Mesodermal cell (in vitro differentiated cells): ENCODE data around the gene ASXL3.

Experiments
- H3K27ac ChIP-seq: 2 replicates; pipeline ENCODE4 v1.7.0; 2013; ENCODE audit warnings: mild to moderate bottlenecking, low read depth, low read length, moderate library complexity; ENCODE audit not compliant: severe bottlenecking
- H3K36me3 ChIP-seq: 2 replicates; pipeline ENCODE4 v1.7.1; 2013; ENCODE audit warnings: mild to moderate bottlenecking, low read length, moderate library complexity; ENCODE audit not compliant: control insufficient read depth, insufficient read depth
- H3K4me1 ChIP-seq: one replicate; pipeline ENCODE4 v1.7.1; 2013; ENCODE audit warnings: mild to moderate bottlenecking, low read length; ENCODE audit not compliant: insufficient read depth, control insufficient read depth, poor library complexity, severe bottlenecking
- H3K4me3 ChIP-seq: 2 replicates; pipeline ENCODE4 v1.7.0; 2013; ENCODE audit warnings: low read length, control low read depth, mild to moderate bottlenecking; ENCODE audit not compliant: insufficient read depth, poor library complexity, severe bottlenecking; ENCODE audit errors: extremely low read depth
- H3K9me3 ChIP-seq: 2 replicates; pipeline ENCODE4 v1.7.1; 2013; ENCODE audit warnings: mild to moderate bottlenecking, low read length, moderate library complexity; ENCODE audit not compliant: control insufficient read depth
- WGBS, 2 experiments: methylation state at CpG; one replicate each; pipeline ENCODE4 v1.1.5; 2013; ENCODE audit warnings: missing lambda C conversion rate in 2 of 2; ENCODE audit not compliant: insufficient coverage in 2 of 2; 5-methylcytosine and 5-hydroxymethylcytosine counted together

ASXL3 gene

DNA sequence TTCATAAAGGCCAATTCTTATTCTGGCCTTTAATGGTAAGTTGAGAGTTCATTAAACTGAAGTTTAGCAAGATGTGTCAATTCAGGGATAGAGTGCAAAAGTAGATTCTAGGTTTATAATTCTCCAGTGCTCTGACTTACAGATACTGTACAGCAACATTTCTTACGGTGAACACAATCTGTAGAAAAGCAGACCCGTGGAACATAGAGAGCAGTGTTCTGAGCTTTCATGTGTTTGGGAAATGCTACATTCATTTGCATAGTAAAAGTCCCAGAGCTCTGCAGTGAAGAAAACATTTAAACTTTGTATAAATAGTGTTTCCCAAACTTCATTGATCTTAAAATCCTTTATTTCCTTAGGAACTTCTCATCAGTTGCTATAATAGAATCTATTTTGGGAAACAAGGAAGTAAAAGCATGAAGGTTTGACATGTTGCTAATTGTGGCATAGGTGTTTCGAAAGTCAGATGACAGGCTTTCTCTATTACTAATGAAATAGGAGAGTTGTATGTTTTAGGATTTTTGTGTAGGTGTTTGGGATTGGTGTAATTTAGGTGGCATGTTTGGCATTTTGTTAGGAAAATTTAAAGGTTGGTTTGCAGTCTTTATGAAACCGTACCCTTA, 138.2 kb downstream of the ASXL3 start:
- no peaks in the 10 kb centered on the region for H3K4me1 ChIP-seq
- 80 to 100% methylated on average over 1 to 2 of the region's 4 CpGs for WGBS, 2 experiments
- H3K4me3 ChIP-seq, result no peak overlapping the region

GRCh38 chr18:33717339-33717738, 139.3 kb downstream of the ASXL3 start:
- no peaks in the 10 kb centered on the region for H3K4me1 ChIP-seq
- H3K27ac ChIP-seq, result no peak overlapping the region
- no peaks in the 10 kb centered on the region for H3K9me3 ChIP-seq
- no peak overlapping the region for H3K4me3 ChIP-seq
- 80% methylated on average over 1 of the region's 2 CpGs; no CpG with 5 or more reads in 1 of the 2 experiments for WGBS, 2 experiments
- peaks cover 8% of the 10 kb centered on the region for H3K36me3 ChIP-seq

More for the DNA sequence above, 138.2 kb downstream of the ASXL3 start:
- Histone ChIP-seq H3K27ac (no peak overlapping the region), H3K9me3 (no peaks in the 10 kb centered on the region), H3K36me3 (peaks cover 8% of the 10 kb centered on the region)

DNA sequence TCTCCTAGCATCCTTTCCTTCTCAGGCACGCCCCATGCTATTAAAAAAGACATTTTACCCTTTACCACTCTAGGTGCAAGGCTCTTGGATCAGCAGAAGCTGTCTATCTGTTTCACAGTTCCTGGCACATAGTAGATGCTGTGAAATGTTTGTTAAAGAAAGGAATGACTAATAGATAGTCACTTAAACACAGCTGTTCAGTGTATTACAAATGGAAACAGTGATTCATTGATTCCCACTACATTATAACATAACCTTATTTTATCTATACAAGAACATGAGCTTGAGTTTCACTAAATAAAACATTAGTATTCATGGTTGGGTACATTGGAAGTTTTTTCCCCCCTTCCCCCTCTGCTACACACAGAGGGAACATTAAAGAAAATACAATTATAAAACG, 142.1 kb downstream of the ASXL3 start:
- H3K27ac ChIP-seq, result no peak overlapping the region
- 100% methylated on average over 1 of the region's 2 CpGs; no CpG with 5 or more reads in 1 of the 2 experiments for whole genome bisulfite sequencing, 2 experiments
- H3K4me3 ChIP-seq, result no peak overlapping the region
- no peaks in the 10 kb centered on the region for H3K4me1 ChIP-seq
- H3K36me3 ChIP-seq, result no peaks in the 10 kb centered on the region
- no peaks in the 10 kb centered on the region for H3K9me3 ChIP-seq

GRCh38 chr18:33729556-33729955, 151.5 kb downstream of the ASXL3 start:
- H3K4me1 ChIP-seq, result no peaks in the 10 kb centered on the region
- H3K9me3 ChIP-seq, result no peaks in the 10 kb centered on the region
- no peak overlapping the region for H3K27ac ChIP-seq
- H3K4me3 ChIP-seq, result no peak overlapping the region
- H3K36me3 ChIP-seq, result no peaks in the 10 kb centered on the region
- WGBS, 2 experiments, result 92 to 97% methylated on average over 3 of the region's 4 CpGs

GRCh38 chr18:33733376-33733775, 155.4 kb downstream of the ASXL3 start:
- H3K4me1 ChIP-seq, result no peaks in the 10 kb centered on the region
- no peak overlapping the region for H3K27ac ChIP-seq
- H3K36me3 ChIP-seq, result no peaks in the 10 kb centered on the region
- H3K4me3 ChIP-seq, result no peak overlapping the region
- H3K9me3 ChIP-seq, result no peaks in the 10 kb centered on the region

- H3K36me3 ChIP-seq, result peaks cover 16% of the 10 kb centered on the region
- no peaks in the 10 kb centered on the region for H3K4me1 ChIP-seq
- no peaks in the 10 kb centered on the region for H3K9me3 ChIP-seq
- WGBS, 2 experiments, result no CpG with 5 or more reads among the region's 1 CpG
- no peak overlapping the region for H3K27ac ChIP-seq
- no peak overlapping the region for H3K4me3 ChIP-seq
Observed at GRCh38 chr18:33735428-33735827, 157.4 kb downstream of the ASXL3 start.

DNA sequence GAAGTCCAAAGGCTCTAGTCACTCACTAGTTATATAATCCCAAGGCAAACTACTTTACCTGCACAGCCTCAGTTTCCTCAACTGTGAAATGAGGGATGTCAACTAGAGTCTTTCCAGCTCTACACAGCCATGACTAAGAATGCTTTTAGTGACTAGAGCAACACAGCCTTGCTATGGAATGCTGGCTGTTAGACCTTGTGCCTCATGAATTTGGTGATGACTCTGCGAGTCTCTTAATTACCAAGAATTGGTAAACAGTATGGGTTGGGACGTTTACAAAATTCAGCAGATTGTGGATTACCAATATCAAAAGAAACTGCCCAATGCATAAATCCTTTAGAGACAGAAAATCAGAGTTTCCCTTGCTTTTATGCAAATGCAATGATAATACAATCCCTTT, 163.7 kb downstream of the ASXL3 start:
- Histone ChIP-seq H3K4me3 (no peak overlapping the region), H3K36me3 (peaks cover 40% of the 10 kb centered on the region), H3K4me1 (no peaks in the 10 kb centered on the region), H3K27ac (no peak overlapping the region), H3K9me3 (no peaks in the 10 kb centered on the region)
- 100% methylated on average over 2 of the region's 2 CpGs; no CpG with 5 or more reads in 1 of the 2 experiments for WGBS, 2 experiments

DNA sequence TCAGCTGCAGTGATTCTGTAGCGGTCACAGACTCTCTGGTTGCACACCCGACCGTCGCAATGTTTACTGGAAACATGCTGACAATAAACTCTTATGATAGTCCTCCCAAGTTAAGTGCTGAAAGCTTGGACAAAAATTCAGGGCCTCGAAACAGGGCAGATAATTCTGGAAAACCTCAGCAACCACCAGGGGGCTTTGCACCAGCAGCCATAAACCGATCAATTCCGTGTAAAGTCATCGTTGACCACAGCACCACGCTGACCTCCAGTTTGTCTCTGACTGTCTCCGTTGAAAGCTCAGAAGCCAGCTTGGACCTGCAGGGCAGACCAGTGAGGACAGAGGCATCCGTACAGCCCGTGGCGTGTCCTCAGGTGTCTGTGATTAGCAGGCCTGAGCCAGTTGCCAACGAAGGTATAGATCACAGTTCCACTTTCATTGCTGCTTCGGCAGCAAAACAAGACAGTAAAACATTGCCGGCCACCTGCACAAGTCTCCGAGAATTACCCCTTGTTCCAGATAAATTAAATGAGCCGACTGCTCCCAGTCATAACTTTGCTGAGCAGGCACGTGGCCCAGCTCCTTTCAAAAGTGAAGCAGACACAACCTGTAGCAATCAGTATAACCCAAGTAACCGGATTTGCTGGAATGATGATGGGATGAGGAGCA, 166.1 kb downstream of the ASXL3 start:
- Histone ChIP-seq H3K4me3 (no peak overlapping the region), H3K9me3 (no peaks in the 10 kb centered on the region), H3K36me3 (peaks cover 37% of the 10 kb centered on the region), H3K27ac (no peak overlapping the region), H3K4me1 (no peaks in the 10 kb centered on the region)
- WGBS, 2 experiments, result 92% methylated on average over 17 to 19 of the region's 20 CpGs

DNA sequence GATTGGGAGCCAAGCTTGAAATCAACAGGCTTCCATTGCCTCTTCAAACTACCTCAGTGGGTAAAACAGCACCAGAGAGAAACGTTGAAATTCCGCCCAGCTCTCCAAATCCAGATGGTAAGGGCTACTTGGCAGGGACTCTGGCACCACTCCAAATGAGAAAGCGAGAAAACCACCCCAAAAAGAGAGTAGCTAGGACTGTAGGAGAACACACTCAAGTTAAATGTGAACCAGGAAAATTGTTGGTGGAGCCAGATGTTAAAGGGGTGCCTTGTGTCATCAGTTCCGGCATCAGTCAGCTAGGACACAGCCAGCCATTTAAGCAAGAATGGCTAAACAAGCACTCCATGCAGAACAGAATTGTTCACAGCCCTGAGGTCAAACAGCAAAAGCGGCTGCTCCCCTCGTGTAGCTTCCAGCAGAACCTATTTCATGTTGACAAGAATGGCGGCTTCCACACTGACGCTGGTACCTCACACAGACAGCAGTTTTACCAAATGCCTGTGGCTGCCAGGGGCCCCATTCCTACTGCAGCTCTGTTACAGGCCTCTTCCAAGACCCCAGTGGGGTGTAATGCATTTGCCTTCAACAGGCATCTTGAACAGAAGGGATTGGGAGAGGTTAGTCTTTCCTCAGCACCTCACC, 167.3 kb downstream of the ASXL3 start:
- no peak overlapping the region for H3K27ac ChIP-seq
- peaks cover 26% of the 10 kb centered on the region for H3K36me3 ChIP-seq
- no peaks in the 10 kb centered on the region for H3K9me3 ChIP-seq
- H3K4me1 ChIP-seq, result no peaks in the 10 kb centered on the region
- no peak overlapping the region for H3K4me3 ChIP-seq
- WGBS, 2 experiments, result 91 to 94% methylated on average over 6 to 7 of the region's 8 CpGs

GRCh38 chr18:33745871-33746545, 168.0 kb downstream of the ASXL3 start:
- H3K9me3 ChIP-seq, result no peaks in the 10 kb centered on the region
- peaks cover 22% of the 10 kb centered on the region for H3K36me3 ChIP-seq
- H3K4me3 ChIP-seq, result no peak overlapping the region
- H3K4me1 ChIP-seq, result no peaks in the 10 kb centered on the region
- WGBS, 2 experiments, result 89 to 95% methylated on average over 8 to 9 of the region's 16 CpGs
- H3K27ac ChIP-seq, result no peak overlapping the region
